Measurements from ENCODE around the gene SPRR2F.
"Not testable (repeated sequence)": the region's sequence is repeated elsewhere in the genome, so short reads cannot be mapped to it uniquely, and the experiment has no call there.

Gene SPRR2F, protein sequence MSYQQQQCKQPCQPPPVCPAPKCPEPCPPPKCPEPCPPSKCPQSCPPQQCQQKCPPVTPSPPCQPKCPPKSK

DNA sequence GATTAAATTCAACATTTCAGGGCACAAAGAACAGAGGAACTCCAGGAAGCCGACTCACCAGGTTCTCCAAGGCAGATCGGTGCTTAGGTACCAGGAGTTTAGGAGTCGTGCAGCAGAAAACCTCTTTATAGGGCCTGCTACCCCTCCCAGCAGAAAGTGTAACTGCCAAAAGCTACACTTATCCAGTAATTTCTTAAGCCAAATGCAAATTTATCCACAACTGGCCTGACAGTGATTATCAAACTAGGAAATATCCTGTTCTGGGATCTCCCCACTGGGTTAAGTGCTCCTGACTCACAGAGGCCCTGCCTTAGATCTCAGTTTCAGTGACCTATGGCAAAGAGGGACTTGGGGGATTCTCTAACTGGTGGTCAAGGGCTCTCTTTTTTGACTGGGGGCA is at the start of gene SPRR2F:
Gene SPRR2F (minus strand): TSS at position 101 of the 400 bp plus-strand sequence. CDS start 783 bp downstream, outside the sequence.
- DNase-seq (ENCODE audit: low spot score), result no peak

DNA sequence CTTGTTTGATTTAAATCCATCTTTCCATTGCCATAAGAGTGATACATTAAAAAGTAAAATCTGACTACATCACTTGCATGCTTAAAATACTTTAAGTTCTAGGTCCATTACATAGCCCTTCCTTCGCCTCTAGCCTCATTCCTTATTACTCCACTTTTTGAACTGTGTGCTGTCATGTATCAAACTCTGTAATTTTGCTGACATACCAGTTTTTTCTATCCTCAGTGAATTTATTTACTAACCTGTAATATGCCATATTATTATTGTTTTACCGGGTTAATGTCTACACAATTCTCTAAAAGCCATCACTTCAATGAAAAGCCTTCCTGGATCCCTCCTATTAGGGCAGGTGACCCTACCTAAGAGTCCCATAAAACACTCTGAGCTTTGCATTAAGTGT is 42.2 kb upstream of the SPRR2F start:
- no peak for DNase-seq (ENCODE audit: low spot score)

GRCh38 chr1:153152481-153152880 is 39.2 kb upstream of the SPRR2F start:
- no peak for DNase-seq (ENCODE audit: low spot score)

DNA sequence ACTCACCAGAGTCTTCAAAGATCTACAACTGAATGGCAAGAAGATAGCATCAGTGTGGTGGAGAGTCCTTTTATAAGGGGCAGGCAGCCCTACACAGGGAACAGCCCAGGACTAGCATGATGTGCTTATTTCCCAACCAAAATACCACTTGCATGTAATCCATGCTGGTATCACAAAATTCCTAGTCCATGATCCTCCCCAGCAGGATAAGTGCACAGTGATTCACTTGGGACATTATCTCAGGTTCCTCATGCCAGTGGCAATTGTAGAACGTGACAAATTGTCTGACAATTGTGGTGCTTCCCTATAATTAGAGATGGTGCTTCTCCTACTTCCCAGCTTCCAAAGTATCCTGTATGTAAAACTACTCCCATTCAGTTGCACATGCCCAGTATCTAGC is 37.5 kb upstream of the SPRR2F start, which contains the start of gene SPRR2G:
Gene SPRR2G (minus strand): TSS at position 45 of the 400 bp plus-strand sequence. CDS start 780 bp downstream, outside the sequence.
- no peak for DNase-seq (ENCODE audit: low spot score)

DNA sequence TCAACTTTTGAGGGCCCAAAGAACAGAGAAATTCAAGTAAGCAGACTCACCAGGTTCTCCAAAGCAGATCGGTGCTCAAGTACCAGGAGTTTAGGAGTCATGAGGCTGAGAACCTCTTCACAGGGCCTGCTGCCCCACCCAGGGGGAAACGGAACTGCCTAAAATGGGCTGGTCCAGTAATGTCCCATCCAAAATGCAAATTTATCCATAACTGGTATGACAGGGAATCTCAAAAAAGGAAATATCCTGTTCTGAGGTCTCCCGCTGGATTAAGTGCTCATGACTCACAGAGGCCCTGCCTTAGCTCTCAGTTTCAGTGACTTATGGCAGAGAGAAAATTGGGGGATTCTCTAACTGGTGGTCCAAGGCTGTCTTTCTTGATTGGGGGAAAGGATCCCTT is 28.1 kb upstream of the SPRR2F start:
- no peak for DNase-seq (ENCODE audit: low spot score)

DNA sequence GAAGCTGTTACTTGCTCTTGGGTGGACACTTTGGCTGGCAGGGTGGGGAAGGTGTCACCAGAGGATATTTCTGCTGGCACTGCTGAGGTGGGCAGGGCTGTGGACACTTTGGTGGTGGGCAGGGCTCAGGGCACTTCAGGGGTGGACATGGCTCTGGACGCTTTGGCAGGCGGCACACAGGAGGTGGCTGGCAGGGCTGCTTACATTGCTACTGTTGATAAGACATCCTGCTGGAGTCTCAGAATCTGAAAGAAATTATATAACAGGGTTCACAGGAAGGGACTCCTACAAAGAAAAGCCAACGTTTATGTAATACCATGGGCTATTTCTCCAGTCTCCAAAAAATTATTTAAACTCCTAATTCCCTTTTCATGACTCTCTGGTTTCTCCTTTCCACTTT is 27.2 kb upstream of the SPRR2F start:
- DNase-seq (ENCODE audit: low spot score), result no peak

DNA sequence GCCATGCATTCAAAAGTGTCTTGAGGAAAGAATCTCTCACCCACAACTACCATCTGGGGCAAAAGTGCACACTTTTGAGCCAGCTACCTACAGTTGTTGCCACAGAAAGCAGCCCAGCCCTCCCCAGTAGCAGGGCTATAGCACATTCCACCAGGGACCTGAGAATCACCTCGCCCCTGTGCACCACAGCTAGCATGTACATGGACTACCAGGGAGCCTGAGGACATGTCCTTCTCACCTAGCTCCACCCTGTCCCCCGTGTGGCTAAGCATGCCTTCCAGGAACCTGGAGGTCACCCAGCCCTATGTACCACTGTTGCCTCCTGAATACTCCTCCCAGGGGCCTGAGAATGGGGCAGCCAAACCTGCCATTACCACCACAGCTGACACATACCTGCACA is 20.4 kb upstream of the SPRR2F start:
- no peak for DNase-seq (ENCODE audit: low spot score)

- DNase-seq (ENCODE audit: low spot score), result no peak
Measured at GRCh38 chr1:153133267-153133666, 20.0 kb upstream of the SPRR2F start.

DNA sequence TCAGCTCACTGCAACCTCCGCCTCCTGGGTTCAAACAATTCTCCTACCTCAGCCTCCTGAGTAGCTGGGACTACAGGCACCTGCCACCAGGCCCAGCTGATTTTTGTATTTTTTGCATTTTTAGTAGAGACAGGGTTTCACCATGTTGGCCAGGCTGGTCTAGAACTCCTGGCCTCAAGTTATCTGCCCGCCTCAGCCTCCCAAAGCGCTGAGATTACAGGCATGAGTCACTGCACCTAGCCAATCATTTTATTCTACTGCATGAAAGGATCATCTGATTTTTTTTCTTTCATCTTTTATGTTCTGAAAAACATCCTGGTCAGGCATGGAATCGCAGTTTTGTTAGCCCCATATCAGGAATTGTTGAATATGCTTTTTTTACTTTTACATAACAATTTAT is 15.4 kb upstream of the SPRR2F start:
- DNase-seq (ENCODE audit: low spot score), result not testable (repeated sequence)

- DNase-seq (ENCODE audit: low spot score), result no peak
Measured at GRCh38 chr1:153127296-153127695, 14.0 kb upstream of the SPRR2F start.

- no peak for DNase-seq (ENCODE audit: low spot score)
Measured at GRCh38 chr1:153125536-153125935, 12.2 kb upstream of the SPRR2F start.

DNA sequence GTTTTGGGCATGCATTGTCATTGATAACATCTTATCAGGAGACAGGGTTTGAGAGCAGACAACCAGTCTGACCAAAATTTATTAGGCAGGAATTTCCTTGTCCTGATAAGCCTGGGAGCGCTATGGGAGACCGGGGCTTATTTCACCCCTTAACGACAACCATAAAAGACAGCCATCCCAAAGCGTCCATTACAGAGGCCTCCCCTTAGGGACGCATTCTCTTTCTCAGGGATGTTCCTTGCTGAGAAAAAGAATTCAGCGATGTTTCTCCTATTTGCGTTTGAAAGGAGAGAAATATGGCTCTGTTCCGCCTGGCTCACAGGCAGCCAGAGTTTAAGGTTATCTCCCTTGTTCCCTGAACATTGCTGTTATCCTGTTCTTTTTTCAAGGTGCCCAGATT is 10.5 kb upstream of the SPRR2F start:
- DNase-seq (ENCODE audit: low spot score), result not testable (repeated sequence)

DNA sequence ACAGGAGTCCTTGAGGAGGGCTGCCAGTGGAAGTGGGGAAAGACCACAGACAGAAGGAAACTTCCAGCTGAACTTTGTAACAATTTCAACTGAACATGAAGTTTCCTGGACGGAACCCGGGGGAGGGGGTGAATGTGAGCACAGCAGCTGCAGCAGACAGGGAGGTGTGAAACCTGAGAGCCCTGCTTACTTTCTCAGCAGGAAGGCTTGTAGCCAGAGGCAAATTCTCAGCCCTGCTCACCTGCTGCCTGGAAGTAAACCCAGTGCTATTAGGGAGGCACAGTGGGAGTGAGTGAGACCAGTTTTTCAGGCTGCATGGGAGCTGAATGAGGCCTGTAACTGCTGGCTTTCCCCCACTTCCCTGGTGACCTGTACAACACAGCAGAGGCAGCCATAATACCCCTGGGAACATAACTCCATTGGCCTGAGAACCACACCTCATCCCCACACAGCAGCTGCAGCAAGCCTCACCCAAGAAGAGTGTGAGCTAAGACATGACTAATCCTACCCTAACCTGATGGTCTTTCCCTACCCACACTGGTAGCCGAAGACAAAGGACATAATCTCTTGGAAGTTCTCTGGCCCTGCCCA is 9.6 kb upstream of the SPRR2F start:
- DNase-seq (ENCODE audit: low spot score), result peak; percentile 29

DNA sequence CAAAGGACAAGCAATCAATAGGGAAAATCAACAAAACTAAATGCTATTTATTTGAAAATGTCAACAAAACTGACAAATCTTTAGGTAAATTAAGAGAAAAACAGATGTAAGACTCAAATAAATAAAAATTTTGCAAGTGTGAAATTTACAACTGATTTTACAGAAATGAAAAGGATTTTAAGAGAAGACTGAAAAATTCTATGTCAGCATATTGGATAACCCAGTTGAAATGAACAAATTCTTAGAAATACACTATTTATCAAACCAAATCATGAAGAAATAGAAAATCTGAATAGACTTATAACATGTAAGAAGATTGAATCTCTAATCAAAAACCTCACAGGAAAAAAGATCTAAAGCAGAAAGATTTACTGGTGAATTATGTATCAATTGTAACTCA is 7.6 kb upstream of the SPRR2F start:
- no peak for DNase-seq (ENCODE audit: low spot score)

DNA sequence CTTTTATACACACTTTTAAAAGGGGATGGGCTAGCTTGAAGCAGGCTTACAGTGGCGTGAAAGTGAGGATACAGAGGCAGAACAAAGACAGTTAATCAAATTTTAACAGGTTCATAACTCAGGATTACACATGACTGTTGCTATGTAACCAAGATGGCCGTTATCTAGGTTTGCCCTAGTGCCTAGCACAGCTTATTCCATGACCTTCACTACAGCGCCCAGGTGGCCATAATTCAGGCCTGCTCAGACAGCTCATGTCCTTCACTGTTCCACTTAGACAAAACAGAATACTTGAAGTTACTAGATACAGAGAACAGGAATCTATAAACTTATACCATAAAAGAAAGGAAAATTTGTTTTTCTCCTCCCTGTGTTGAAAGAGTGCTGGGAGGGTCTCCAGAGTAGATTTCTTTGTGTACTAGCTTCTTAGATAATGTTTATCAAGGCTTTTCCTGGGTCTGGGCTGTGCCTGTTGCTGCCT is 6.2 kb upstream of the SPRR2F start:
- no peak for DNase-seq (ENCODE audit: low spot score)

GRCh38 chr1:153115264-153115663 is 1.9 kb upstream of the SPRR2F start:
- DNase-seq (ENCODE audit: low spot score), result not testable (repeated sequence)

GRCh38 chr1:153112454-153112853 is 862 bp downstream of the SPRR2F start:
- not testable (repeated sequence) for DNase-seq (ENCODE audit: low spot score)

DNA sequence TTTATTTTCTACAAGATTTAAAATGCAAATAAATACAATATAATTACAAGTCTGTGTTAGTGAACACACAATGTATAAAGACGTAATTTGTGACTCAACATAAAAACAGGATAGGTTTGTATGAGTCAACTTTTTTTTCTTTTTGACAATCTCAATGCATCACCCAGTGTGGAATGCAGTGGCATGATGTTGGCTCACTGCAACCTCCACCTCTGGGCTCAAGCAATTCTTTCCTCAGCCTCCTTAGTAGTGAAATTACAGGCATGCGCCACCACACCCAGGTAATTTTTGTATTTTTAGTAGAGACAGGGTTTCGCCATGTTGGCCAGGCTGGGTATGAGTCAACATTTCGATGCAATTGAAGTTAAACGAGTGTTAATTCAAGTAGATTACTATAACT is 13.1 kb downstream of the SPRR2F start:
- no peak for DNase-seq (ENCODE audit: low spot score)

DNA sequence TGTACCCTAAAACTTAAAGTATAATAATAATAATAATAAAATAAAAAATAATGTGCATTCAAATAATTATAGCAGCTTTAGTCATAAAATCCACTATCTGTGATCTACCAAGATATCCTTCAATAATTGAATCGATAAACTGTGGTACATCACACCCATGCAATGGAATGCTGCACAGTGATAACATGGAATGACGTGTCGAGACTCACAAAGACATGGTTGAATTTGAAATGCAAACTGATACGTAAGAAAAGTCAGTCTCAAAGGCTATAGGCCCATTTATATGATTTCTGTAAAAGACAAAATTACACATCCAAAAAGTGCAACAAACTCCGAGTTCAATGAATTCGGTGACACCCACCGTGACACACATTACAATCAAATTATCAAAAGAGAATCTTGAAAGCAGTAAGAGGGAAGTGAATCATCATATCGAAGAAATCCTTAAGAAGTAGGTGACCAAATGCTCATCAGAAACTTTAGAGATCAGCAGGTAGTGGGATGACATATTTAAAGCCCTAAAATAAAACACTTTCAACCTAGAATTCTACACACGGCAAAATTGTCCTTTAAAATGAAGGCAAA is 13.8 kb downstream of the SPRR2F start:
- DNase-seq (ENCODE audit: low spot score), result no peak

GRCh38 chr1:153095764-153096163 is 17.6 kb downstream of the SPRR2F start:
- DNase-seq (ENCODE audit: low spot score), result no peak

GRCh38 chr1:153094426-153094825 is 18.9 kb downstream of the SPRR2F start, which contains the start of gene SPRR2E:
TSS of gene SPRR2E (minus strand) at chr1:153094526. CDS start at chr1:153093751, 775 bp downstream.
- DNase-seq (ENCODE audit: low spot score), result no peak

DNA sequence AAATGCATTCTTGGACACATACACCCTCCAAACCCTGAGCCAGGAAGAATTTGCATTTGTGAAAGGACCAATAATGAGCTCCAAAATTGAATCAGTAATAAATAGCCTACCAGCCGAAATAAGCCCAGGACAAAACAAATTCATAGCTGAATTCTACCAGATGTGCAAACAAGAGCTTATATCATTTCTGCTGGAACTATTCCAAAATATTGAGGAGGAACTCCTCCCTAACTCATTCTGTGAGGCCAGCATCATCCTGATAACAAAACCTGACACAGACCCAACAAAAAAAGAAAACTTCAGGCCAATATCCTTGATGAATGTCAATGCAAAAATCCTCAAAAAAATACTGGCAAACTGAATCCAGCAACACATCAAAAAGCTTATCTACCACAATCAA is 25.7 kb downstream of the SPRR2F start:
- no peak for DNase-seq (ENCODE audit: low spot score)

GRCh38 chr1:153081736-153082135 is 31.6 kb downstream of the SPRR2F start:
- DNase-seq (ENCODE audit: low spot score), result no peak

All from D341Med (cell line).